ENCODE results near the gene HDHD5.

The HDHD5 gene

DNA sequence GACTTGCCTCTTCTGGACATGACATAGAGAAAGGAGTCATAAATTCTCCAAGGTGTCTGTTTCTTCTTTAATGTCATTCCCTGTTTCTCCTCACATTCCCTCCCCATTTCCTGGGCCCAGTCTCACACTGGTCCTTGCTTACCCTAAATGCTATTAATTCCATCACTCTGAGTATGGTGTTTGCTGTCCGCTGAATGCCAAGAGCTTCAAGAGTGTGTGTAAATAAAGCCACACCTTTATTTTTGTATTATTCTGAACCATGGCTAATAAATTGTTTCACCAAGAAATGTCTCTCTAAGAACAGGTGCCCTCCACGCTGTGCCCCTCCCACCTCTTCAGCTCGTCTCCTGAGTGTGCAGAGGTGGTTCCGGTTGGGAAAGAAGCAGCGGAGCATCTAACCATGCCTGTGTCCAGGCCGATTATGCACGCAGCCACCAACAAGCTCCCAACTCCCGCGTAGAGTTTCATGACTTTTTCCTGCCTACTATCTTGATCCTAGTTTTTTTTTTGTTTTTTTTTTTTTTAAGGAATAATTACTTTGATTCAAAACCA is 46.5 kb downstream of the HDHD5 start:
- Histone ChIP-seq H3K36me3 (peaks cover 11 to 26% (median 25%) of the 10 kb centered on the region in 3 donors), H3K27me3 (peaks cover 0 to 4% of the 10 kb centered on the region in 2 donors), H3K4me3 (no peak overlapping the region), H3K9me3 (no peaks in the 10 kb centered on the region), H3K4me1 (no peaks in the 10 kb centered on the region), H3K27ac (no peak overlapping the region)
- intact Hi-C loops (cut with DNase I; ENCODE audit: low total_unique reads): no loop called here
- TF ChIP-seq, protein P1, sequence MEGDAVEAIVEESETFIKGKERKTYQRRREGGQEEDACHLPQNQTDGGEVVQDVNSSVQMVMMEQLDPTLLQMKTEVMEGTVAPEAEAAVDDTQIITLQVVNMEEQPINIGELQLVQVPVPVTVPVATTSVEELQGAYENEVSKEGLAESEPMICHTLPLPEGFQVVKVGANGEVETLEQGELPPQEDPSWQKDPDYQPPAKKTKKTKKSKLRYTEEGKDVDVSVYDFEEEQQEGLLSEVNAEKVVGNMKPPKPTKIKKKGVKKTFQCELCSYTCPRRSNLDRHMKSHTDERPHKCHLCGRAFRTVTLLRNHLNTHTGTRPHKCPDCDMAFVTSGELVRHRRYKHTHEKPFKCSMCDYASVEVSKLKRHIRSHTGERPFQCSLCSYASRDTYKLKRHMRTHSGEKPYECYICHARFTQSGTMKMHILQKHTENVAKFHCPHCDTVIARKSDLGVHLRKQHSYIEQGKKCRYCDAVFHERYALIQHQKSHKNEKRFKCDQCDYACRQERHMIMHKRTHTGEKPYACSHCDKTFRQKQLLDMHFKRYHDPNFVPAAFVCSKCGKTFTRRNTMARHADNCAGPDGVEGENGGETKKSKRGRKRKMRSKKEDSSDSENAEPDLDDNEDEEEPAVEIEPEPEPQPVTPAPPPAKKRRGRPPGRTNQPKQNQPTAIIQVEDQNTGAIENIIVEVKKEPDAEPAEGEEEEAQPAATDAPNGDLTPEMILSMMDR (IDR thresholded peaks at IDR 0.05): no peak
- DNase-seq: no peak

DNA sequence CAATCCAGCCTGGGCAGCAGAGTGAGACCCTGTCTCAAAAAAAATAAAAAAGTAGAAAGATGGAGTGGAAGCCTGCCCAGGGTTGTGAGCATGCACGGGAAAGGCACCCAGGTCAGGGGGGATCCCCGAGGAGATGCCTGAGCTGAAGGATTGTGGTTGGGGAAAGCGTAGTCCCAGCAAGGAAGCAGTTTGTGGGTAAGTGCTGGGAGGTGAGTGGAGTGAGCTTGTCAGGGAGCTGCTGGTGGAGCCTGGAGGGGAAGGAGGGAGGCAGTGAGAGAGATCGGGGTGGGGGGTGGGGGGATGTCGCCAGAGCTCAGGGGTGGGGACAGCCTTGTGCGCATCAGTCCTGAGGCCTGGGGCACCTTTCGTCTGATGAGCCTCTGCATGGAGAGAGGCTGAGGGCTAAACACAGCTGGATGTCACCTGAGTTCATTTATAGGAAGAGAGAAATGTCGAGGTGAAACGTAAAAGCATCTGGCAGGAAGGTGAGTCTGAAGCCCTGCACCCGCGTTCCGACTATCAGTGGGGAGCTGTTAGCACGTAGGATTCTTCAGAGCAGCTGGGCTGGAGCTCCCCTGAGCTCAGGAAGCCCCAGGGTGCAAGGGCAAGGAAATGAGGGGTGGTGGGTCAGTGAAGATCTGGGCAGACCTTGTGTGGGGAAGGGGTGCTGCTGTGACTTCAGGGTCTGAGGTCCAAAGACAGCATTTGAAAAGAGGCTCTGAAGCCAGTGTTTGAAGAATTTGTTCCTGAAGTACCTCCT is 48.1 kb downstream of the HDHD5 start:
- DNase-seq: no peak

DNA sequence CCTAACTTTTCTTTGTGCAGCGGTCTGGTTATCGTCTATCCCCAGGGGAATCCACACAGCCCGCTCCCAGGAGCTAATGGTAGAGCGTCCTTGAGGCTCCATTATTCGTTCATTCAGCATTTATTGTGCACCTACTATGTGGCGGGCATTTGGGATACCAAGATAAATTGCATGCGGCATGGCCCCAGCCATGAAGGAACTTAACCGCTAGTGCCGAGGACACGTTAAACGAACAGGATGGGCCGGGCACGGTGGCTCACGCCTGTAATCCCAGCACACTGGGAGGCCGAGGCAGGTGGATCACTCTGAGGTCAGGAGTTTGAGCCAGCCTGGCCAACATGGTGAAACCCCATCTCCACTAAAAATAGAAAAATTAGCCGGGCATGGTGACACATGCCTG is 49.1 kb downstream of the HDHD5 start:
- TF ChIP-seq, protein P1 (IDR thresholded peaks at IDR 0.05): no peak
- Histone ChIP-seq H3K27ac (no peak overlapping the region), H3K27me3 (no peaks in the 10 kb centered on the region), H3K4me3 (no peak overlapping the region), H3K36me3 (peaks cover 18 to 52% (median 42%) of the 10 kb centered on the region in 3 donors), H3K4me1 (no peaks in the 10 kb centered on the region), H3K9me3 (no peaks in the 10 kb centered on the region)
- no peak for DNase-seq
- intact Hi-C loops (cut with DNase I; ENCODE audit: low total_unique reads): no loop called here

More for the DNA sequence above, 48.1 kb downstream of the HDHD5 start:
- peaks cover 17 to 42% (median 32%) of the 10 kb centered on the region in 3 donors for H3K36me3 ChIP-seq
- no peaks in the 10 kb centered on the region for H3K27me3 ChIP-seq
- H3K4me3 ChIP-seq: no peak overlapping the region
- H3K4me1 ChIP-seq: no peaks in the 10 kb centered on the region
- TF ChIP-seq, protein P1 (IDR thresholded peaks at IDR 0.05): no peak
- no peak overlapping the region for H3K27ac ChIP-seq
- H3K9me3 ChIP-seq: no peaks in the 10 kb centered on the region
- intact Hi-C loops (cut with DNase I; ENCODE audit: low total_unique reads): no loop called here

DNA sequence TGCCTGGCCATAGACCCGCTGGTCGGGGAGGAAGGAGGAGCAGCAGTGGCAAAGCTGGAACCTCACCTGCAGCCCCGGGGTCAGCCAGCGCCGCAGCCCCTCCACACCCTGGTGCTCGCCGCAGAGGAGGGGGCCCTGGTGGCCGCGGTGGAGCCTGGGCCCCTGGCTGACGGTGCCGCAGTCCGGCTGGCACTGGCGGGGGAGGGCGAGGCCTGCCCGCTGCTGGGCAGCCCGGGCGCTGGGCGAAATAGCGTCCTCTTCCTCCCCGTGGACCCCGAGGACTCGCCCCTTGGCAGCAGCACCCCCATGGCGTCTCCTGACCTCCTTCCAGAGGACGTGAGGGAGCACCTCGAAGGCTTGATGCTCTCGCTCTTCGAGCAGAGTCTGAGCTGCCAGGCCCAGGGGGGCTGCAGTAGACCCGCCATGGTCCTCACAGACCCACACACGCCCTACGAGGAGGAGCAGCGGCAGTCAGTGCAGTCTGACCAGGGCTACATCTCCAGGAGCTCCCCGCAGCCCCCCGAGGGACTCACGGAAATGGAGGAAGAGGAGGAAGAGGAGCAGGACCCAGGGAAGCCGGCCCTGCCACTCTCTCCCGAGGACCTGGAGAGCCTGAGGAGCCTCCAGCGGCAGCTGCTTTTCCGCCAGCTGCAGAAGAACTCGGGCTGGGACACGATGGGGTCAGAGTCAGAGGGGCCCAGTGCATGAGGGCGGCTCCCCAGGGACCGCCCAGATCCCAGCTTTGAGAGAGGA is 49.8 kb downstream of the HDHD5 start:
- no peak overlapping the region for H3K4me3 ChIP-seq
- H3K27ac ChIP-seq: no peak overlapping the region
- no peaks in the 10 kb centered on the region for H3K27me3 ChIP-seq
- intact Hi-C loops (cut with DNase I; ENCODE audit: low total_unique reads): no loop called here
- TF ChIP-seq, protein P1 (IDR thresholded peaks at IDR 0.05): no peak
- H3K4me1 ChIP-seq: no peaks in the 10 kb centered on the region
- no peak for DNase-seq
- H3K36me3 ChIP-seq: peaks cover 18 to 59% (median 48%) of the 10 kb centered on the region in 3 donors
- H3K9me3 ChIP-seq: no peaks in the 10 kb centered on the region

DNA sequence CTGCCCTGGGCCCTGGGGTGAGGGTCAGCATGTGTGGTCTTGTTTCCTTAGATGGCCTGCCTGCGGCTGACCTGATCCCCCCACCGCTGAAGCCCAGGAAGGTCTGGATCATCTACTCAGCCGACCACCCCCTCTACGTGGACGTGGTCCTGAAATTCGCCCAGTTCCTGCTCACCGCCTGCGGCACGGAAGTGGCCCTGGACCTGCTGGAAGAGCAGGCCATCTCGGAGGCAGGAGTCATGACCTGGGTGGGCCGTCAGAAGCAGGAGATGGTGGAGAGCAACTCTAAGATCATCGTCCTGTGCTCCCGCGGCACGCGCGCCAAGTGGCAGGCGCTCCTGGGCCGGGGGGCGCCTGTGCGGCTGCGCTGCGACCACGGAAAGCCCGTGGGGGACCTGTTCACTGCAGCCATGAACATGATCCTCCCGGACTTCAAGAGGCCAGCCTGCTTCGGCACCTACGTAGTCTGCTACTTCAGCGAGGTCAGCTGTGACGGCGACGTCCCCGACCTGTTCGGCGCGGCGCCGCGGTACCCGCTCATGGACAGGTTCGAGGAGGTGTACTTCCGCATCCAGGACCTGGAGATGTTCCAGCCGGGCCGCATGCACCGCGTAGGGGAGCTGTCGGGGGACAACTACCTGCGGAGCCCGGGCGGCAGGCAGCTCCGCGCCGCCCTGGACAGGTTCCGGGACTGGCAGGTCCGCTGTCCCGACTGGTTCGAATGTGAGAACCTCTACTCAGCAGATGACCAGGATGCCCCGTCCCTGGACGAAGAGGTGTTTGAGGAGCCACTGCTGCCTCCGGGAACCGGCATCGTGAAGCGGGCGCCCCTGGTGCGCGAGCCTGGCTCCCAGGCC is 50.6 kb downstream of the HDHD5 start:
- H3K36me3 ChIP-seq: peaks cover 18 to 63% (median 49%) of the 10 kb centered on the region in 3 donors
- H3K27ac ChIP-seq: no peak overlapping the region
- no peaks in the 10 kb centered on the region for H3K4me1 ChIP-seq
- no peaks in the 10 kb centered on the region for H3K27me3 ChIP-seq
- no peak overlapping the region for H3K4me3 ChIP-seq
- TF ChIP-seq, protein P1 (IDR thresholded peaks at IDR 0.05): no peak
- no peaks in the 10 kb centered on the region for H3K9me3 ChIP-seq
- intact Hi-C loops (cut with DNase I; ENCODE audit: low total_unique reads): no loop called here
- no peak for DNase-seq

Measured in tibial artery (tissue), 4 donors.